NB4 (cell line): ENCODE measurements around the gene CTCFL.
"Not testable (repeated sequence)": the region's sequence is repeated elsewhere in the genome, so short reads cannot be mapped to it uniquely, and the experiment has no call there.

Experiments
- DNase-seq: peaks from one replicate; pipeline ENCODE4 v3.0.0; 2010; ENCODE audit warnings: low read depth
- H3K4me3 ChIP-seq: one replicate; pipeline ENCODE4 v1.5.1; 2011; ENCODE audit warnings: mild to moderate bottlenecking, low read depth, low read length, moderate library complexity
- CTCF ChIP-seq: IDR thresholded peaks from one replicate; pipeline ENCODE4 v1.5.1; 2012; ENCODE audit warnings: low read depth, low read length
- MAX ChIP-seq: IDR thresholded peaks from 2 replicates; pipeline ENCODE4 v1.6.1; 2011; ENCODE audit warnings: low read depth, low read length
- MYC ChIP-seq: IDR thresholded peaks from 2 replicates; pipeline ENCODE4 v1.6.1; 2011; ENCODE audit warnings: low read depth, low read length
- POLR2A ChIP-seq: IDR thresholded peaks from 2 replicates; pipeline ENCODE4 v1.6.1; 2011; ENCODE audit warnings: mild to moderate bottlenecking; ENCODE audit not compliant: insufficient read length; ENCODE audit errors: extremely low read depth

Gene CTCFL

GRCh38 chr20:57498425-57499400 lies 26.2 kb downstream of the CTCFL start:
- H3K4me3 ChIP-seq: no peak overlapping the region
- TF ChIP-seq POLR2A: no peak
- TF ChIP-seq CTCF: peak; percentile 82
- TF ChIP-seq MYC: no peak; the same call in none of the 2 replicates
- peak; percentile 92 for DNase-seq

GRCh38 chr20:57496592-57496991 lies 28.3 kb downstream of the CTCFL start:
- DNase-seq: no peak
- TF ChIP-seq MYC (no peak), POLR2A (no peak), CTCF (no peak), MAX (no peak)
- H3K4me3 ChIP-seq: no peak overlapping the region

GRCh38 chr20:57495978-57496377 lies 29.0 kb downstream of the CTCFL start:
- DNase-seq: no peak
- H3K4me3 ChIP-seq: no peak overlapping the region
- no peak for TF ChIP-seq POLR2A
- no peak for TF ChIP-seq CTCF
- no peak for TF ChIP-seq MAX
- no peak for TF ChIP-seq MYC

GRCh38 chr20:57493091-57493615 lies 31.8 kb downstream of the CTCFL start:
- TF ChIP-seq MYC (no peak), CTCF (no peak), POLR2A (no peak), MAX (no peak)
- H3K4me3 ChIP-seq: no peak overlapping the region
- DNase-seq: no peak

- no peak overlapping the region for H3K4me3 ChIP-seq
- no peak for DNase-seq
- TF ChIP-seq POLR2A (no peak), CTCF (no peak), MYC (no peak), MAX (no peak)
Measured at GRCh38 chr20:57491373-57491772, 33.6 kb downstream of the CTCFL start.

GRCh38 chr20:57488277-57488676 lies 36.7 kb downstream of the CTCFL start:
- not testable (repeated sequence) for H3K4me3 ChIP-seq, DNase-seq
